ENCODE data around the gene CXCL16. TPM values are rescaled to one million over a fixed set of nuclear protein-coding genes. Genes with fewer than 3 reads are reported as not detected.

The CXCL16 gene
- total RNA-seq, 1 donor from 2014 or later = 0.13 TPM

DNA sequence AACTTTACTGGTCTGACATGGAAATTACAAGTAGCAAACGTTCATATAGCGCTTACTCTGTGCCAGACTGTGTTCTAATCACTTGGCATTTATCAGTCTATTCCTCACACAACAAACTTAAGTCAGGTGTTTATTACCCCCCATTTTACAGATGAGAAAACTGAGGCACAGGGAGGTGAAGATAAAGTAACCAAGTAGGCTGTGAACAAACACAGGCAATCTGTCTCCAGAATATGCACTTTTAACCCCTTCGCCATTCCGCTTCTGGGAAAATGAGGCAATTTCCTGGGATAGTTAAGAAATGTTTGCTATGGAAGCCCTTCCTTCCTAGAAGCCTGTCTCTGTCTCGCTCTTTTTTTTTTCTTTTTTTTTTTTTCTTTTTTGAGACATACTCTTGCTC is 12.2 kb upstream of the CXCL16 start:
- no peak overlapping the region for H3K27ac Mint-ChIP-seq (ENCODE audit: unreplicated experiment)
- no peaks in the 10 kb centered on the region for H3K36me3 Mint-ChIP-seq (ENCODE audit: low read depth, unreplicated experiment)
- H3K9me3 Mint-ChIP-seq (ENCODE audit: unreplicated experiment) = no peaks in the 10 kb centered on the region
- no peak overlapping the region for H3K4me3 Mint-ChIP-seq (ENCODE audit: unreplicated experiment)
- H3K4me1 Mint-ChIP-seq (ENCODE audit: unreplicated experiment) = peaks cover 16% of the 10 kb centered on the region
- peaks cover 2% of the 10 kb centered on the region for H3K27me3 Mint-ChIP-seq (ENCODE audit: unreplicated experiment)
- DNase-seq (ENCODE audit: low spot score) = no peak
- TF ChIP-seq, protein P1, sequence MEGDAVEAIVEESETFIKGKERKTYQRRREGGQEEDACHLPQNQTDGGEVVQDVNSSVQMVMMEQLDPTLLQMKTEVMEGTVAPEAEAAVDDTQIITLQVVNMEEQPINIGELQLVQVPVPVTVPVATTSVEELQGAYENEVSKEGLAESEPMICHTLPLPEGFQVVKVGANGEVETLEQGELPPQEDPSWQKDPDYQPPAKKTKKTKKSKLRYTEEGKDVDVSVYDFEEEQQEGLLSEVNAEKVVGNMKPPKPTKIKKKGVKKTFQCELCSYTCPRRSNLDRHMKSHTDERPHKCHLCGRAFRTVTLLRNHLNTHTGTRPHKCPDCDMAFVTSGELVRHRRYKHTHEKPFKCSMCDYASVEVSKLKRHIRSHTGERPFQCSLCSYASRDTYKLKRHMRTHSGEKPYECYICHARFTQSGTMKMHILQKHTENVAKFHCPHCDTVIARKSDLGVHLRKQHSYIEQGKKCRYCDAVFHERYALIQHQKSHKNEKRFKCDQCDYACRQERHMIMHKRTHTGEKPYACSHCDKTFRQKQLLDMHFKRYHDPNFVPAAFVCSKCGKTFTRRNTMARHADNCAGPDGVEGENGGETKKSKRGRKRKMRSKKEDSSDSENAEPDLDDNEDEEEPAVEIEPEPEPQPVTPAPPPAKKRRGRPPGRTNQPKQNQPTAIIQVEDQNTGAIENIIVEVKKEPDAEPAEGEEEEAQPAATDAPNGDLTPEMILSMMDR (IDR thresholded peaks at IDR 0.05; ENCODE audit: unreplicated experiment) = no peak

DNA sequence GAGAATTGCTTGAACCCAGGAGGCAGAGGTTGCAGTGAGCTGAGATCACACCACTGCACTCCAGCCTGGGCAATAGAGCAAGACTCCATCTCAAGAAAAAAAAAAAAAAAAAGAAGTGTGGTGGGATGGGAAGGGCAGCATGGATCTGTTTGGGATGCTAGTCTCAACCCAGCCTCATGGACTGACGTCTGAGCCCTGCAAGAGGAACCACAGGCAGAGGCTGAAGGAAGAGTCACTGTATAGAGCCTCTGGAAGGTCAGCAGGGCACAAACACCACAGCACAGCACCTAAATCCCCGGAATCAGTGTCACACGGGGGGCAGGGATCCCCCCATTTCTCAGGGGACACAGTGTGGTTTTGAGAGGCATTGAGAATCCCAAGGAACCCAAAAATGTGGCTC is 10.9 kb upstream of the CXCL16 start:
- no peak for DNase-seq (ENCODE audit: low spot score)
- TF ChIP-seq, protein P1 (IDR thresholded peaks at IDR 0.05; ENCODE audit: unreplicated experiment) = no peak
- Mint-ChIP-seq H3K4me1 (ENCODE audit: unreplicated experiment) (peaks cover 16% of the 10 kb centered on the region), H3K36me3 (ENCODE audit: low read depth, unreplicated experiment) (no peaks in the 10 kb centered on the region), H3K27me3 (ENCODE audit: unreplicated experiment) (peaks cover 8% of the 10 kb centered on the region), H3K27ac (ENCODE audit: unreplicated experiment) (no peak overlapping the region), H3K4me3 (ENCODE audit: unreplicated experiment) (no peak overlapping the region), H3K9me3 (ENCODE audit: unreplicated experiment) (no peaks in the 10 kb centered on the region)

DNA sequence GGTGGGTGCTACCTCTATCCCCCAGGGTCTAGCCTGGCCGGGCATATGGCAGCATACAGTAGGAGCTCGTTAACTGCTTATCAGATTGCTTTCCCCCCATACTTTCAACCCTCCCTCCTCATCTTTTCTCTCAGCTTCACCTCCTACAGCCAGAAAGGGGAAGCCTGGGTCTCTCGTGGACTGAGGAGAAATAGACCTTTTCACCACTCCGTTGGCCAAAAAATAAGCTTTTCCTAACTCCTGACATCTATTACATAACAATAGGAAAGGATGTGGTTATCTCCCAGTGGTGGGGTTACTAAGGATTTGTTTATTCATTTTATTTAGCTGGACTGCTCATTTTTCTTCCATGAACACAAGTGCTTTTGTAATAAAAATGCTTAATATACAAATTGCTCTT is 9.0 kb upstream of the CXCL16 start:
- Mint-ChIP-seq H3K27ac (ENCODE audit: unreplicated experiment) (peak overlapping the region; percentile 31), H3K9me3 (ENCODE audit: unreplicated experiment) (no peaks in the 10 kb centered on the region), H3K27me3 (ENCODE audit: unreplicated experiment) (peaks cover 11% of the 10 kb centered on the region), H3K4me1 (ENCODE audit: unreplicated experiment) (peaks cover 16% of the 10 kb centered on the region), H3K4me3 (ENCODE audit: unreplicated experiment) (no peak overlapping the region), H3K36me3 (ENCODE audit: low read depth, unreplicated experiment) (no peaks in the 10 kb centered on the region)
- DNase-seq (ENCODE audit: low spot score) = no peak
- TF ChIP-seq, protein P1 (IDR thresholded peaks at IDR 0.05; ENCODE audit: unreplicated experiment) = no peak

DNA sequence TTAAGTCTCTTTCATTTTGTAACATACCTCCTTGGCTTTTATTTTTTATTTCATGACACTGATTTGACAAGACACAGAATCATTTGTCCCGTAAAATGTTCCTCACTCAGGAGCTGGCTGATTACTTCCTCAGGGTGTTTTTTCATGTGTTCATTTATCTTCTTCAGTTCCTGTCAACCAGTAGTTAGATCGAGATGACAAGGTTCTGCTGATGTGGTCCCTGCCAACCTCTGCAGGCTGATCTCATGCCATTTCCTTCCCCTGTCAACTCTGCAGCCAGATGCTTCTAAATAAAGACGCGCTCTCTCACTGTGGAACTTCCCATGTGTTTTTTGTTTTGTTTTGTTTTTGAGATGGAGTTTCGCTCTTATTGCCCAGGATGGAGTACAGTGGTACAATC is 8.1 kb upstream of the CXCL16 start:
- Mint-ChIP-seq H3K27me3 (ENCODE audit: unreplicated experiment) (peaks cover 13% of the 10 kb centered on the region), H3K9me3 (ENCODE audit: unreplicated experiment) (no peaks in the 10 kb centered on the region), H3K27ac (ENCODE audit: unreplicated experiment) (no peak overlapping the region), H3K36me3 (ENCODE audit: low read depth, unreplicated experiment) (no peaks in the 10 kb centered on the region), H3K4me1 (ENCODE audit: unreplicated experiment) (peaks cover 15% of the 10 kb centered on the region), H3K4me3 (ENCODE audit: unreplicated experiment) (peak overlapping the region; percentile 44)
- no peak for DNase-seq (ENCODE audit: low spot score)
- TF ChIP-seq, protein P1 (IDR thresholded peaks at IDR 0.05; ENCODE audit: unreplicated experiment) = no peak

- H3K4me1 Mint-ChIP-seq (ENCODE audit: unreplicated experiment) = peaks cover 15% of the 10 kb centered on the region
- peak; percentile 37 for DNase-seq (ENCODE audit: low spot score)
- peak overlapping the region; percentile 13 for H3K27ac Mint-ChIP-seq (ENCODE audit: unreplicated experiment)
- H3K36me3 Mint-ChIP-seq (ENCODE audit: low read depth, unreplicated experiment) = no peaks in the 10 kb centered on the region
- TF ChIP-seq, protein P1 (IDR thresholded peaks at IDR 0.05; ENCODE audit: unreplicated experiment) = no peak
- H3K27me3 Mint-ChIP-seq (ENCODE audit: unreplicated experiment) = peaks cover 24% of the 10 kb centered on the region
- H3K4me3 Mint-ChIP-seq (ENCODE audit: unreplicated experiment) = peak overlapping the region; percentile 76
- H3K9me3 Mint-ChIP-seq (ENCODE audit: unreplicated experiment) = no peaks in the 10 kb centered on the region
Observed at GRCh38 chr17:4744999-4745969, 5.6 kb upstream of the CXCL16 start.

Data from endothelial cell (in vitro differentiated cells).